Endodermal cell (in vitro differentiated cells): ENCODE data around the gene HEMGN. TPM values are rescaled to one million over a fixed set of nuclear protein-coding genes. Genes with fewer than 3 reads are reported as not detected.

Source experiments
- DNase-seq: peaks from one replicate; pipeline ENCODE4 v3.0.0-alpha.2; 2017
- H3K27ac ChIP-seq: 2 replicates; pipeline ENCODE4 v1.5.1; 2013; ENCODE audit warnings: mild to moderate bottlenecking, low read depth, low read length, moderate library complexity
- H3K27me3 ChIP-seq: 2 replicates; pipeline ENCODE4 v1.6.1; 2013; ENCODE audit warnings: mild to moderate bottlenecking, low read length, moderate library complexity; ENCODE audit not compliant: insufficient read depth, control insufficient read depth, poor library complexity, severe bottlenecking
- H3K36me3 ChIP-seq: 2 replicates; pipeline ENCODE4 v1.7.0; 2013; ENCODE audit warnings: mild to moderate bottlenecking, low read length, moderate library complexity; ENCODE audit not compliant: control insufficient read depth, insufficient read depth
- H3K4me1 ChIP-seq: one replicate; pipeline ENCODE4 v1.7.0; 2013; ENCODE audit warnings: low read length; ENCODE audit not compliant: control insufficient read depth, insufficient read depth
- H3K4me3 ChIP-seq: 2 replicates; pipeline ENCODE4 v1.5.1; 2013; ENCODE audit warnings: mild to moderate bottlenecking, low read length, moderate library complexity
- H3K9ac ChIP-seq: 2 replicates; pipeline ENCODE4 v1.6.1; 2013; ENCODE audit warnings: mild to moderate bottlenecking, low read length, moderate library complexity; ENCODE audit not compliant: poor library complexity, severe bottlenecking; ENCODE audit errors: extremely low read depth
- H3K9me3 ChIP-seq: 2 replicates; pipeline ENCODE4 v1.6.1; 2013; ENCODE audit warnings: mild to moderate bottlenecking, low read length, moderate library complexity; ENCODE audit not compliant: control insufficient read depth
- H3K27ac Mint-ChIP-seq: 2 replicates; pipeline ENCODE4 v1.8.0; 2020; ENCODE audit warnings: mixed read lengths
- H3K27me3 Mint-ChIP-seq: 2 replicates; pipeline ENCODE4 v1.8.0; 2021; ENCODE audit warnings: mild to moderate bottlenecking, mixed read lengths; ENCODE audit not compliant: insufficient read depth
- H3K36me3 Mint-ChIP-seq: 2 replicates; pipeline ENCODE4 v1.8.0; 2020; ENCODE audit warnings: low read depth, mixed read lengths
- H3K4me1 Mint-ChIP-seq: 2 replicates; pipeline ENCODE4 v1.8.0; 2020; ENCODE audit warnings: mixed read lengths
- H3K4me3 Mint-ChIP-seq: 2 replicates; pipeline ENCODE4 v1.8.0; 2020; ENCODE audit warnings: mild to moderate bottlenecking, moderate library complexity, mixed read lengths
- H3K9me3 Mint-ChIP-seq: 2 replicates; pipeline ENCODE4 v1.8.0; 2020; ENCODE audit warnings: mild to moderate bottlenecking, mixed read lengths
- WGBS, 2 experiments: methylation state at CpG; one replicate each; pipeline versions ENCODE4 v1.1.5 to v1.1.7; 2013; ENCODE audit warnings: missing lambda C conversion rate in 2 of 2, mixed read lengths in 1 of 2; ENCODE audit not compliant: insufficient coverage in 1 of 2, insufficient read length in 1 of 2; 5-methylcytosine and 5-hydroxymethylcytosine counted together
- total RNA-seq, 2 donors: library from RNA; stranded (reverse); fragmentation: NEBNext Ultra II Directional in 1 of 2; extraction: Animal tissue kit (Norgen Biotek cat#: 25700) in 1 of 2; gene quantifications; 2 replicates in 1 of 2; 3 replicates in 1 of 2; pipeline ENCODE4 v1.2.1, GENCODE V29; 2021
- TF ChIP-seq, protein P1 (sequence below): fragments of 200-600 bp; sonication (generic); conservative IDR thresholded peaks from 2 replicates; pipeline ENCODE4 v1.5.0; 2021; ENCODE audit warnings: antibody characterized with exemption, mild to moderate bottlenecking

The HEMGN gene
- total RNA-seq, 2 donors from 2014 or later, result not detected

DNA sequence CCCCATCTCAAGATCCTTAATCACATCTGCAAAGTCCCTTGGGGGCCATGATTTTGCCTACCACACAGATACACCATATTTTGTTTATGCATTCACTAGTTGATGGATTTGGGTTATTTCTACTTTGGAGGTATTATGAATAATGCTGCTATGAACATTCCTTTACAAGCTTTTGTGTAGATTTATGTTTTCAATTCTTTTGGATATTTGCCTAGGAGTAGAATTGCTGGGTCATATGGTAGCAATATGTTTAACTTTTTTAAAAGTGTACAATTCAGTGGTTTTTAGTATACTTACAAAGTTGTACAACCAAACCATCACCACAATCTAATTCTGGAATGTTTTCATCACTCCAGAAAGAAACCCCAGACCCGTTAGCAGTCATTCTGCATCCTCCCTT, 37.4 kb upstream of the HEMGN start:
- Mint-ChIP-seq H3K27me3 (peaks cover 97% of the 10 kb centered on the region), H3K4me3 (no peak overlapping the region), H3K9me3 (no peaks in the 10 kb centered on the region), H3K27ac (no peak overlapping the region), H3K36me3 (no peaks in the 10 kb centered on the region), H3K4me1 (no peaks in the 10 kb centered on the region)
- Histone ChIP-seq H3K27ac (no peak overlapping the region), H3K36me3 (no peaks in the 10 kb centered on the region), H3K4me1 (no peaks in the 10 kb centered on the region), H3K27me3 (peaks cover 95% of the 10 kb centered on the region), H3K9ac (no peak overlapping the region), H3K9me3 (no peaks in the 10 kb centered on the region), H3K4me3 (no peak overlapping the region)
- DNase-seq, result no peak
- TF ChIP-seq, protein P1, sequence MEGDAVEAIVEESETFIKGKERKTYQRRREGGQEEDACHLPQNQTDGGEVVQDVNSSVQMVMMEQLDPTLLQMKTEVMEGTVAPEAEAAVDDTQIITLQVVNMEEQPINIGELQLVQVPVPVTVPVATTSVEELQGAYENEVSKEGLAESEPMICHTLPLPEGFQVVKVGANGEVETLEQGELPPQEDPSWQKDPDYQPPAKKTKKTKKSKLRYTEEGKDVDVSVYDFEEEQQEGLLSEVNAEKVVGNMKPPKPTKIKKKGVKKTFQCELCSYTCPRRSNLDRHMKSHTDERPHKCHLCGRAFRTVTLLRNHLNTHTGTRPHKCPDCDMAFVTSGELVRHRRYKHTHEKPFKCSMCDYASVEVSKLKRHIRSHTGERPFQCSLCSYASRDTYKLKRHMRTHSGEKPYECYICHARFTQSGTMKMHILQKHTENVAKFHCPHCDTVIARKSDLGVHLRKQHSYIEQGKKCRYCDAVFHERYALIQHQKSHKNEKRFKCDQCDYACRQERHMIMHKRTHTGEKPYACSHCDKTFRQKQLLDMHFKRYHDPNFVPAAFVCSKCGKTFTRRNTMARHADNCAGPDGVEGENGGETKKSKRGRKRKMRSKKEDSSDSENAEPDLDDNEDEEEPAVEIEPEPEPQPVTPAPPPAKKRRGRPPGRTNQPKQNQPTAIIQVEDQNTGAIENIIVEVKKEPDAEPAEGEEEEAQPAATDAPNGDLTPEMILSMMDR, result no peak
- WGBS, 2 experiments, result 96% methylated on average over 1 of the region's 1 CpG; no CpG with 5 or more reads in 1 of the 2 experiments

DNA sequence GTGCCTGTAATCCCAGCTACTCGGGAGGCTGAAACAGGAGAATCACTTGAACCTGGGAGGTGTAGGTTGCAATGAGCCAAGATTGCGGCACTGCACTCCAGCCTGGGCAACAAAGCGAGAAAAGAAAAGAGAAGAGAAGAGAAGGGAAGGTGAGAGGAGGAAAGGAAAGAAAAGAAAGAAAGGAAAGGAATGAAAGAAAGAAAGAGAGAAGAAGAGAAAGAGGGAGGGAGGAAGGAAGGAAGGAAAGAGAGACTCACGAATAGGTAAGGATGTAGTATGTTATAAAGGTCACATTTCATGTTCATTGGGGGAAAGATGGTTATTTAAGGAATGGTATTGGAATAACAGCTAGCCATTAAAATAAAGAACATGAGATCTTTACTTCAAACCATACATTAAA, 34.8 kb upstream of the HEMGN start:
- Mint-ChIP-seq H3K27me3 (peaks cover 92% of the 10 kb centered on the region), H3K4me1 (no peaks in the 10 kb centered on the region), H3K36me3 (no peaks in the 10 kb centered on the region), H3K9me3 (no peaks in the 10 kb centered on the region), H3K27ac (no peak overlapping the region), H3K4me3 (no peak overlapping the region)
- WGBS, 2 experiments, result 90 to 95% methylated on average over 4 of the region's 4 CpGs
- Histone ChIP-seq H3K27ac (no peak overlapping the region), H3K4me1 (no peaks in the 10 kb centered on the region), H3K9me3 (no peaks in the 10 kb centered on the region), H3K36me3 (no peaks in the 10 kb centered on the region), H3K27me3 (peaks cover 93% of the 10 kb centered on the region), H3K9ac (no peak overlapping the region), H3K4me3 (no peak overlapping the region)
- no peak for DNase-seq
- TF ChIP-seq, protein P1, result no peak

DNA sequence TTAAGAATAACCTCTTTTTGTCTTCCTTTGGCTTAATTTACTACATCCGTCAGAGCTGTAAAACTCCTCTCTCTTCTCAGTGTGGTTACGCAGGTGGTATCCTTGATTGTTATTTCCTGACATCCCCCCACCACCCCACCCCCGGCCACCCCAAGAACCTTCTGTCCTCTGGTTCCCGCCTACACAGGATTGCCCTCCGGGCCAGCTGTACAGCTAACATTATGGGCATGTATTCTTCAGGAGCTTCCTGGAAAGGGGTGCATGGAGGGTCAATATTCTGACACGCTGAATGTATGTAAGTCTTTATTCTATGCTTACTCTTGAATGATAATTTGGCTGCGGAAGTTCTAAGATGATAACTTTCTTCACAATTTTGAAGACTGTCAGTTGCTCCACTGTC, 32.2 kb upstream of the HEMGN start:
- no peak overlapping the region for H3K27ac Mint-ChIP-seq
- no peaks in the 10 kb centered on the region for H3K36me3 ChIP-seq
- H3K9me3 ChIP-seq, result no peaks in the 10 kb centered on the region
- TF ChIP-seq, protein P1, result no peak
- no peak overlapping the region for H3K4me3 Mint-ChIP-seq
- peaks cover 91% of the 10 kb centered on the region for H3K27me3 ChIP-seq
- H3K36me3 Mint-ChIP-seq, result no peaks in the 10 kb centered on the region
- no peak overlapping the region for H3K27ac ChIP-seq
- H3K27me3 Mint-ChIP-seq, result peaks cover 85% of the 10 kb centered on the region
- H3K4me1 ChIP-seq, result no peaks in the 10 kb centered on the region
- no peak overlapping the region for H3K9ac ChIP-seq
- WGBS, 2 experiments, result 82 to 86% methylated on average over 6 of the region's 7 CpGs
- H3K4me3 ChIP-seq, result no peak overlapping the region
- no peaks in the 10 kb centered on the region for H3K9me3 Mint-ChIP-seq
- DNase-seq, result no peak
- H3K4me1 Mint-ChIP-seq, result no peaks in the 10 kb centered on the region
